Astrocyte (in vitro differentiated cells and primary cell): Measurements from ENCODE around the gene NR4A3. TPM values are rescaled to one million over a fixed set of nuclear protein-coding genes. Genes with fewer than 3 reads are reported as not detected.
A peak's percentile ranks its signal among the peaks of the same experiment; 100 is the strongest.

Source experiments
- DNase-seq: peaks from one replicate; pipeline ENCODE4 v3.0.0-alpha.2; 2010; ENCODE audit warnings: low read depth
- FAIRE-seq: peaks from 2 replicates; lab custom pipeline; 2011; peaks lifted over from hg19 to GRCh38; lab: Jason Lieb, UNC
- H2AFZ ChIP-seq: 2 replicates; pipeline ENCODE4 v1.6.0; 2012; ENCODE audit warnings: low read depth, low read length, inconsistent platforms
- H3K27ac ChIP-seq: 2 replicates; pipeline ENCODE4 v1.5.1; 2011; ENCODE audit warnings: low read depth, low read length, inconsistent platforms
- H3K27me3 ChIP-seq: 2 replicates; pipeline ENCODE4 v1.6.0; 2011; ENCODE audit warnings: low read length, inconsistent platforms; ENCODE audit not compliant: insufficient read depth
- H3K36me3 ChIP-seq: 2 replicates; pipeline ENCODE4 v1.5.1; 2011; ENCODE audit warnings: low read length, inconsistent platforms; ENCODE audit not compliant: insufficient read depth
- H3K4me1 ChIP-seq: 2 replicates; pipeline ENCODE4 v1.5.1; 2011; ENCODE audit warnings: low read length, inconsistent platforms; ENCODE audit not compliant: insufficient read depth
- H3K4me2 ChIP-seq: 2 replicates; pipeline ENCODE4 v1.6.0; 2012; ENCODE audit warnings: low read length, inconsistent platforms
- H3K4me3 ChIP-seq: 2 replicates; pipeline ENCODE4 v1.5.1; 2011; ENCODE audit warnings: low read depth, mild to moderate bottlenecking, low read length, inconsistent platforms; ENCODE audit not compliant: insufficient read depth
- H3K79me2 ChIP-seq: 2 replicates; pipeline ENCODE4 v1.6.0; 2012; ENCODE audit warnings: mild to moderate bottlenecking, low read length, inconsistent platforms; ENCODE audit not compliant: insufficient read depth
- H3K9ac ChIP-seq: 2 replicates; pipeline ENCODE4 v1.6.0; 2012; ENCODE audit warnings: mild to moderate bottlenecking, low read length, inconsistent platforms
- H3K9me3 ChIP-seq: 2 replicates; pipeline ENCODE4 v1.5.1; 2012; ENCODE audit warnings: low read depth, mild to moderate bottlenecking, low read length, inconsistent platforms; ENCODE audit not compliant: insufficient read depth
- H4K20me1 ChIP-seq: 2 replicates; pipeline ENCODE4 v1.6.0; 2012; ENCODE audit warnings: low read length, inconsistent platforms; ENCODE audit not compliant: insufficient read depth
- H3K27ac Mint-ChIP-seq: one replicate; pipeline ENCODE4 v1.8.0; 2021; ENCODE audit warnings: mild to moderate bottlenecking, mixed read lengths; ENCODE audit not compliant: unreplicated experiment
- H3K27me3 Mint-ChIP-seq: one replicate; pipeline ENCODE4 v1.8.0; 2021; ENCODE audit warnings: low read depth, mixed read lengths; ENCODE audit not compliant: unreplicated experiment
- H3K36me3 Mint-ChIP-seq: one replicate; pipeline ENCODE4 v1.8.0; 2021; ENCODE audit warnings: low read depth, mixed read lengths; ENCODE audit not compliant: unreplicated experiment
- H3K4me1 Mint-ChIP-seq: one replicate; pipeline ENCODE4 v1.8.0; 2021; ENCODE audit warnings: low read depth, mixed read lengths; ENCODE audit not compliant: unreplicated experiment
- H3K4me3 Mint-ChIP-seq: one replicate; pipeline ENCODE4 v1.8.0; 2021; ENCODE audit warnings: mild to moderate bottlenecking, moderate library complexity, mixed read lengths; ENCODE audit not compliant: unreplicated experiment
- H3K9me3 Mint-ChIP-seq: one replicate; pipeline ENCODE4 v1.8.0; 2021; ENCODE audit warnings: mild to moderate bottlenecking, mixed read lengths; ENCODE audit not compliant: unreplicated experiment
- EZH2 ChIP-seq: IDR thresholded peaks from 2 replicates; pipeline ENCODE4 v1.6.1; 2012; ENCODE audit warnings: mild to moderate bottlenecking, low read length, inconsistent platforms; ENCODE audit not compliant: insufficient read depth
- total RNA-seq: library from RNA; stranded (reverse); gene quantifications from 2 replicates; pipeline ENCODE4 v1.2.1, GENCODE V29; 2021
- TF ChIP-seq, protein P1 (sequence below): IDR thresholded peaks from 2 replicates; pipeline ENCODE4 v1.5.1; 2011; ENCODE audit warnings: low read depth, mild to moderate bottlenecking, inconsistent platforms, low read length, moderate library complexity; ENCODE audit not compliant: insufficient read depth

Gene NR4A3
- total RNA-seq, 1 donor from 2014 or later, result 3.6 TPM

DNA sequence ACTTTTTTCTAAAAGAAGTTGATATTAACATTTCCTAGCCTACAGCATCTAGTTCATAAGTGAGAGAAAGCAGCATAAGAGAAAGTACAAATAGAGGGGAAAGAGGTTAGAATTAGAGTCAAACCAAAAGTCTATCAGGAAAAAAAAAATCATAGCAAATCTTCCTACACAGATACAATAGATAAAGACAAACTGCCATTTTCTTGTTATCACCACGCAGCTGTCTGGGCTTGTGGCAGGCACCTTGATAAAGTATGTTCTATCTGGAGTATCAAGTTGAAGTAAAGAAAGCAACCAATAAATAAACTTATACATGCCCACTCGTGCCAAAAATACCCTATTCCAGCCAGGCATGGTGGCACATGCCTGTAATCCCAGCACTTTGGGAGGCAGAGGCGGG is 5.3 kb upstream of the NR4A3 start:
- Histone ChIP-seq H3K9me3 (no peaks in the 10 kb centered on the region), H4K20me1 (peaks cover 3% of the 10 kb centered on the region), H3K9ac (no peak overlapping the region), H3K27ac (no peak overlapping the region), H3K4me1 (peaks cover 14% of the 10 kb centered on the region), H3K4me3 (no peak overlapping the region), H2AFZ (no peak overlapping the region), H3K27me3 (no peaks in the 10 kb centered on the region), H3K79me2 (peaks cover 5% of the 10 kb centered on the region), H3K4me2 (no peak overlapping the region), H3K36me3 (no peaks in the 10 kb centered on the region)
- Mint-ChIP-seq H3K9me3 (no peaks in the 10 kb centered on the region), H3K36me3 (no peaks in the 10 kb centered on the region), H3K27ac (no peak overlapping the region), H3K4me3 (no peak overlapping the region), H3K27me3 (no peaks in the 10 kb centered on the region), H3K4me1 (peaks cover 6% of the 10 kb centered on the region)
- no peak for TF ChIP-seq EZH2
- TF ChIP-seq, protein P1, sequence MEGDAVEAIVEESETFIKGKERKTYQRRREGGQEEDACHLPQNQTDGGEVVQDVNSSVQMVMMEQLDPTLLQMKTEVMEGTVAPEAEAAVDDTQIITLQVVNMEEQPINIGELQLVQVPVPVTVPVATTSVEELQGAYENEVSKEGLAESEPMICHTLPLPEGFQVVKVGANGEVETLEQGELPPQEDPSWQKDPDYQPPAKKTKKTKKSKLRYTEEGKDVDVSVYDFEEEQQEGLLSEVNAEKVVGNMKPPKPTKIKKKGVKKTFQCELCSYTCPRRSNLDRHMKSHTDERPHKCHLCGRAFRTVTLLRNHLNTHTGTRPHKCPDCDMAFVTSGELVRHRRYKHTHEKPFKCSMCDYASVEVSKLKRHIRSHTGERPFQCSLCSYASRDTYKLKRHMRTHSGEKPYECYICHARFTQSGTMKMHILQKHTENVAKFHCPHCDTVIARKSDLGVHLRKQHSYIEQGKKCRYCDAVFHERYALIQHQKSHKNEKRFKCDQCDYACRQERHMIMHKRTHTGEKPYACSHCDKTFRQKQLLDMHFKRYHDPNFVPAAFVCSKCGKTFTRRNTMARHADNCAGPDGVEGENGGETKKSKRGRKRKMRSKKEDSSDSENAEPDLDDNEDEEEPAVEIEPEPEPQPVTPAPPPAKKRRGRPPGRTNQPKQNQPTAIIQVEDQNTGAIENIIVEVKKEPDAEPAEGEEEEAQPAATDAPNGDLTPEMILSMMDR, result no peak
- DNase-seq (no peak), FAIRE-seq (no peak)

DNA sequence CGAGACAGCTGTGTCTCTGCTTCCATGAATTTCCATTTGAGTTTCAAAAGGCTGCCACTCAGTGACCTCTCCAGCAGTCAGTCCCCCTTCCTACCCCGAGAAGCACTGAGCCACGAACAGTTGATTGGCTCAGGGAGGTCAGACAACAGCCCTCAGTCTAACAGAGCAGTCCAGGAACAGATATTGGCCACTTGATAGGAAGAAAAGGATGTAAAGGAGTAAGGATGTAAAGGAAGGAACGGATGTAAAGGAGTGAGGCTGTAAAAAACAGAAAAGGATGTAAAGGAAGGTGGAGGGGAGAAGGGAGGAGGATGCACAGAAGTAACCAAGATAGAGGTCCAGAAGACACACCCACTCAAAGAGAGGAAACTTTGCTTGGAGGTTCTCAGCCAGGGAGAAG is 3.2 kb upstream of the NR4A3 start:
- no peak overlapping the region for H3K27ac Mint-ChIP-seq
- Histone ChIP-seq H3K4me1 (peaks cover 22% of the 10 kb centered on the region), H3K27me3 (no peaks in the 10 kb centered on the region), H2AFZ (no peak overlapping the region), H3K9me3 (no peaks in the 10 kb centered on the region), H3K79me2 (peaks cover 5% of the 10 kb centered on the region), H3K4me3 (peak overlapping the region; percentile 83), H3K9ac (peak overlapping the region; percentile 92), H4K20me1 (no peaks in the 10 kb centered on the region), H3K4me2 (peak overlapping the region; percentile 86), H3K27ac (no peak overlapping the region), H3K36me3 (no peaks in the 10 kb centered on the region)
- no peak for FAIRE-seq
- DNase-seq, result no peak
- H3K4me3 Mint-ChIP-seq, result peak overlapping the region; percentile 95
- H3K4me1 Mint-ChIP-seq, result peaks cover 10% of the 10 kb centered on the region
- H3K36me3 Mint-ChIP-seq, result no peaks in the 10 kb centered on the region
- no peak for TF ChIP-seq EZH2
- TF ChIP-seq, protein P1, result no peak
- peaks cover 3% of the 10 kb centered on the region for H3K9me3 Mint-ChIP-seq
- no peaks in the 10 kb centered on the region for H3K27me3 Mint-ChIP-seq

DNA sequence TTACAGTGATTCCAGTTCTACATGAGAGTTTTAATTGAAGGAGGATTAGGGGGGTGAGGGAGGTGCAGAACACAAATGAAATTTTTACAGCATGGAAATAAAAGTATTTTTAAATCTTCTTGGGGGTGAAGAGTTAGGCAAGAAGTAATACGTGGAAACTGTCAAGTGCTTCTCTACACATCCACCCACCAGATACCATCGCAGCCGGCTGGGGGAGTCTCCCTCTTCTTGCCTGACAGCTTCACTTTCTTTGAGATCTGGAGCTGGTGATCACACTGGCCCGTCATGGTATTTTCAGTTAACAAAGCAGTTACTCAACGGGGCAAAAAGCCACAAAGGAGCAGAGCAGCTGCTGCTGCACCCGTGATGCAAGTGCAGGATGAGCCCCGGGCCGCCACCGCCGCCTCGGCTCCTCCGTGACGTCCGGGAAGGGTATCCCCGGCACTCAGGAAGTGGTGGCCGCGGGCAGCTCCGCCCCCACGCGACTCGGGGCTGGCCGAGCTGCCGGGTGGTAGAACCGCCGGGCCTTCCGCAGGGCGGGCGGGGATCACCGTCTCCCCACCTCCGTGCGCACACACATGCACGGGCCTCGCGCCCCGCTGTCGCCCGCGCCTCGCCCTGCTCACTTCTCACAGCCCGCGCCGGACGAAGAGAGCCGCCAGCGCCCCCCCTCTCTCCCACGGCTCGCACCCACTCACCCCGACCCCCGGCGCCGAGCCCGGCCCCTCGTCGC is 2.4 kb upstream of the NR4A3 start:
- peak overlapping the region; percentile 89 for H3K27ac Mint-ChIP-seq
- H3K4me3 Mint-ChIP-seq, result peak overlapping the region; percentile 95
- no peaks in the 10 kb centered on the region for H3K36me3 Mint-ChIP-seq
- H3K36me3 ChIP-seq, result no peaks in the 10 kb centered on the region
- DNase-seq (peak; percentile 86), FAIRE-seq (no peak)
- H3K27me3 ChIP-seq, result peaks cover 2% of the 10 kb centered on the region
- peak overlapping the region; percentile 78 for H2AFZ ChIP-seq
- TF ChIP-seq, protein P1, result no peak
- no peak for TF ChIP-seq EZH2
- no peaks in the 10 kb centered on the region for H3K9me3 ChIP-seq
- no peaks in the 10 kb centered on the region for H4K20me1 ChIP-seq
- peak overlapping the region; percentile 88 for H3K27ac ChIP-seq
- no peaks in the 10 kb centered on the region for H3K27me3 Mint-ChIP-seq
- peak overlapping the region; percentile 92 for H3K9ac ChIP-seq
- H3K4me2 ChIP-seq, result peak overlapping the region; percentile 86
- H3K4me1 ChIP-seq, result peaks cover 28% of the 10 kb centered on the region
- H3K9me3 Mint-ChIP-seq, result peaks cover 3% of the 10 kb centered on the region
- peaks cover 10% of the 10 kb centered on the region for H3K4me1 Mint-ChIP-seq
- peak overlapping the region; percentile 83 for H3K4me3 ChIP-seq
- H3K79me2 ChIP-seq, result peaks cover 5% of the 10 kb centered on the region
